ENCODE measurements around the gene CELA2B.
"Not testable (repeated sequence)": the region's sequence is repeated elsewhere in the genome, so short reads cannot be mapped to it uniquely, and the experiment has no call there.

- TF ChIP-seq CSDC2 (CRISPR knock-in tag; IDR thresholded peaks at IDR 0.05); ARNTL (CRISPR knock-in tag; IDR thresholded peaks at IDR 0.05; ENCODE audit: borderline replicate concordance, low read depth); ESRRG (CRISPR knock-in tag; IDR thresholded peaks at IDR 0.05); RARB (CRISPR knock-in tag; IDR thresholded peaks at IDR 0.05); ZFP3 (CRISPR knock-in tag; IDR thresholded peaks at IDR 0.05): not testable (repeated sequence)
These were observed 7.2 kb downstream of the CELA2B start for GRCh38 chr1:15482983-15483543.
